ENCODE results near the gene SMR3B.

Gene SMR3B

DNA sequence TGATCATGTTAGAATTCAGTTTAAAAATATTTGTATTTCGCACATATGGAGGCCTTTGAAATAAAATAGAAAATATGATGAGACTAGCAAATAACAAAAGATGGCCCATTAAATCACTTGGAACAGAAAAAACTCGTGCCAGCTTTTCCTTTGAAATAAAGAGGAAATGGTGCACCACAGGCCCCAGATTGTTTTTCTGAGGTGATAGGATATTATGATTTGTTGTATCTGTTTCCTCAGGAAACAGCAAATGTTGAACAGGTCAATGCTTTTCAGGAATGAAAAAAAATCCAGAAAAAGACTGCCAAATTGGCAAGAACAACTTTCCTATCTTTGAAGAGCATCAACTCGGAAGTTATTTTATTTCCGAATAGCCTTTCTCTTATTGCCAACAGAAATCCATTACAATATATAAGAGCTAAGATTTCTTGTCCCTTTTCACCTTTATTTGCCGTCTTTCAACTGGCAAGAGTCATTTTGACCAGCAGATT is at the start of gene SMR3B:
Gene SMR3B, plus strand, starts transcription at position 441 of the 491 bp plus-strand sequence. CDS start 1,380 bp downstream, outside the sequence.
- DNase-seq = no peak

DNA sequence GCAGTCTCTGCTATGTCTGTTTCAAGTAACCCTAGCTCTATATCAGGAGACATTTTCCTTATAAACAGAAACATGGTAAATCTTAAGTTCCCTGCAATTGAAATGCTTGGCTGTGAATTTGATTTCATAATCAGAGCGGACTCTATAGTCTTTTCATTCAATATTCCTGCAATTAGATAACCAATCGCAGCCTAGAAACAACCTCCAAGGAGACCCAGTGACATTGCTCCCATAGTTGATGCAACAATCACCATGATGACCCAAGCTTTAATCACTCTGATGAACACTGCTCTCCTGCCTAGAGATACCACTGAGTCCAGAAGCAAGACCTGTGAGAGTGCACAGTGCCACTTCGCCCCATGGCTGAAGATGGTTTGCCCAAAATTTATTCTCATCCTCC is 48.2 kb upstream of the SMR3B start, which contains the start of gene CABS1:
Gene CABS1, plus strand, starts transcription at position 301 of the 400 bp plus-strand sequence. Its CDS starts 59 bp downstream, at position 360.
- DNase-seq = no peak

DNA sequence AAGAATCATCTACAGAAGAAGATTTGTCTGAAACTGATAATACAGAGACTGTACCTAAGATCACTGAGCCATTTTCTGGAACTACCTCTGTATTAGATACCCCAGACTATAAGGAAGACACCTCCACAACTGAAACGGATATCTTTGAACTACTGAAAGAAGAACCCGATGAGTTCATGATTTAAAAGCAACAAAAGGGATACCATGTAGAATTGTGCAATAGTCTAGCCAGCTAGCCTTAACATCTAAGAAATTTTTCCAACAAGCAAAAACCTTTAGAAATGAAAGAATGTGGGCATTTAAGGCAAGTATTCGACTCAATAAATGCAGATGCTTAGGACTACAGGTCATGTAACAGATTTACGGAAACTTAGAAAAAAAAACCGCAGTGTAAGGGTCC is 46.9 kb upstream of the SMR3B start:
- DNase-seq = no peak

DNA sequence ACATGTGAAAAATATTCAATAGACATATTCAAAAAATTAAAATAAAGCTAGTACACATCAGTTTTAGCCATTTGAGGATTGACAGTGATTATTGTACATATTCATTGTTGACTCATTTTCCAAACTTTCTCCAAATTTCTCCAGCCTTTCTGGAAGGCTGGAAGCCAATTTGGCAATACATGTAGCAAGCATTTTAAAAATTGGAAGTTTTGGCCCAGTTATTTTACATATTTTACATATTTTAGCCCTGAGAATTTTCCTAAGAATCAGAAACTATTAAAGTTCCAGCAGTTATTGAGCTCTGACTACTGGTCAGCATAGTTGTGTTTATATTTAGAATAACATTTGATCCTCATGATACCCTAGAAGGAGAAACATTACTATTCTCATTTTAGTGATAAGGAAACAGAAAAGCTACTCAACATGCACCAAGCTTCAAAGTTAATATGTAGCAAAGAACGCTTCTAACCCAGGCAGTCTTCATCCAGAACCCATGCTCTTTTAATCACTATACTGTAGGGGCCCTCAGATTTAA is 45.0 kb upstream of the SMR3B start:
- no peak for DNase-seq

DNA sequence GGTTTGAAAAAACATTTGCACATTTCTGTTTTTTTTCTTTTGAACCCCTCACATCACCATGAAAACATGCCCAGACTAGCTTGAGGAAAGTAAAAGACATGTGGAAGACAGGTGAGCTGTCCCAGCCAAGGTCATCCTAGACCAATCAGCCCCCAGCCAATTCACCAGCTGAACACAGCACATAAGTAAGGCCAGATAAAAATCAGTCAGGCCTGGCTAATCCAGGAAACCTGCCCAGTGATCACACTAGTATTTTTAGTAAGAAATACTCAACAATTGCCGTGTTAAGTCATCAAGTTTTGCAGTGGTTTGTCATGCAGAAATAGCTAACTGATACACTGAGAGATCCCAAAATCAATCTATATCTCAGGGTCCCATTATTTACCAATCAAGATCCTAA is 26.7 kb upstream of the SMR3B start:
- no peak for DNase-seq

DNA sequence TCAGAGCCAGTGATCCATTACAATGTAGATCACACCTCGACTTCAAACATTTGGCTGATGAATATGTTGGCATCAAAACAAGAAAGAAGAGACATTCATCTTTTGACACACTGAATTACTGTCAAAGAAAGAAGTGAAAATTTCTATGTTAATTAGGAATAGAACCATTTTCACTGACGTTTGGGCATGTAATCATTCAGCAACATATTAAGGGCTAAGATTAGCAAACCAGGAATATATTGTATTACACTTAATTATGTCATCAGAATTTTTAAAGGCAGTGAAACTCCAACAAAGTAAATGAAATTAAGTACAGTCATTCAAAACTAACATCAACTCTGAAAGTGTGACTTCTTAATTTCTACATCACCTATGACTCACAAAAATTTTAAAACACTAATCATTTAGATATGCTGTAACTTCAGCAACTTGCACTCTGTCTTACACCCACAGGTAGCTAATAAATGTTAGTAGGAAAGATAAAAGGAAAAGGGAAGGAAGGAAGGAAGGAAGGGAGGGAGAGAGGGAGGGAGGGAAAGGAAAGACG is 23.7 kb upstream of the SMR3B start:
- DNase-seq = no peak

DNA sequence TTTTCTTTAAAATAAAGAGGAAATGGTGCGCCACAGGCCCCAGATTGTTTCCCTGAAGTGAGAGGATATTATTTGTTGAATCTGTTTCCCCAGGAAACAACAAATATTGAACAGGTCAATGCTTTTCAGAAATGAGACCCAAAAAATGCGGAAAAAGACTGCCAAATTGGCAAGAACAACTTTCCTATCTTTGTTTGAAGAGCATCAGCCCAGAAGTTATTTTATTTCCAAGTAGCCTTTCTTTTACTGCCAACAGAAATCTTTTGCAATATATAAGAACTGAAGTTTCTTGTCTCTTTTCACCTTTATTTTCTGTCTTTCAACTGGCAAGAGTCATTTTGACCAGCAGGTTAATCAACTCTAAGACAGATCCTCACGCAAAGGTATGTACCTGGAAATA is 22.5 kb upstream of the SMR3B start, which contains the start of gene SMR3A:
Gene SMR3A, plus strand, starts transcription at position 301 of the 400 bp plus-strand sequence. CDS start 1,356 bp downstream, outside the sequence.
- no peak for DNase-seq

DNA sequence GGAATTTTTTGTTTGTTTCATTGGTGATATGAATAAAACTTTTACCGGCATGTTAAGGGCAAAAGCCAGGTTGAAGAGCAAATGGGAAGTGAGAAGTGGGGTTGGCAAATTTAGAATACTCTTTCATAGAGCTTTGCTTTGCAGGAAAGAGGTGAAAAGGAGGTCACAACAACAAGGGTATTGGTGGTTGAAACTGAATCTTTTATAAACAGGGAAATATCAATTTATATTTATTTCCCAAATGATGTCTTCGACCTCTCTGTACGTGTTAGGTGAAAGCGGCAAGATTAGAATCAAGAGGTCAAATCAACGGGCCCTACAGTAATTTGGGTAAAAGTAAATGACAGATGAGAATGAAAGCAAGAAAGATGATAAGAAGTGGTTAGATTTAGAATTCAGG is 18.9 kb upstream of the SMR3B start:
- no peak for DNase-seq

DNA sequence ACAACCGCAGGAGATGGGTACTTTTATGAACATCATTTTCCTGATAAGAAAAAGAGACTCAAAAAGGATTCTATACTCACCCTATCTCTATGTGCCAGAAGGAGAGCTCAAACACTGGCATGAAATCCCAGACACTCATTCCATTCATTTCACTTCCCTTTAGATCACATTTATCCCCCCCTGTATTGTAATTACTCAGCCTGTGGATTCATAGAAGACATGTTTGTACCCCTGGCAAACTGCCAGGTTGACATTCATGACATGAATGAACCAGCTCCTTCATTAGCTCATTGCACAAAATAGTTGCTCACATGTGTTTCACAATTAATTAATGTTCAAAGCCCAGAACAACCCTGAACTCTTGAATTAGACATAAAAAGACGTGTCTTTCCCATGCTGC is 17.5 kb upstream of the SMR3B start:
- DNase-seq = no peak

DNA sequence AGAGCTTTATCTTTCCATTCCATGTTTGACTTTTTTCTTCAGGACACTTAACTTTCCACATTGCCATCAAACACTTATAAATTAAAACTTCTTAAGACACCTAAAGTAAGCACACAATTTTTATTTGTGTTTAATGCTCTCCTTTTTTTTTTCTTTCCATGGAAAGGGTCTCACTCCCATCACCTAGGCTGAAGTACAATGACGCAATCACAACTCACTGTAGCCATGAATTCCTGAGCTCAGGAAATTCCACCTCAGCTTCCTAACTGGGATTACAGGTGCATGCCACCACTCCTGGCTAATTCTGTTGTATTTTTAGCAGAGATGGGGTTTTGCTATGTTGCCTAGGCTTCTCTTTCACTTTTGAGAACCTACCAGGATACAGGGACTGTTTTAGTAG is 15.1 kb upstream of the SMR3B start:
- DNase-seq = no peak

DNA sequence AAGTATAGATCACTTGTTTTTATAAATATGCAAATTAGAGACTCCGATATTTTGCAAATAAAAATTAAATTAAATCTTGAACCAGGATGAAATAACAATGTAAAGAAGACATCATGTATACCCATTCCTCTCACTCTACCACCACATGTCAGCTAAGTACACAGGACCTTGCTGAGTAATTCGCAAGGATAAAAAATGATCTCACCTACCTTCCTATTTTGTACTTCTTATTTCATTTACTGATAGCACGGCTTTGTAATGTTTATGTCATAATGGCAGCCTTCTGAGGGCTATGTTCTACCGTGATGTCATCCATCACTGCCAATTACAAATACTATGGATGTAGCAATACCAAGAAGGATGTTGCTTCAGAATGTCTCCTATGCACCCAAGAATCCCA is 10.9 kb upstream of the SMR3B start:
- no peak for DNase-seq

DNA sequence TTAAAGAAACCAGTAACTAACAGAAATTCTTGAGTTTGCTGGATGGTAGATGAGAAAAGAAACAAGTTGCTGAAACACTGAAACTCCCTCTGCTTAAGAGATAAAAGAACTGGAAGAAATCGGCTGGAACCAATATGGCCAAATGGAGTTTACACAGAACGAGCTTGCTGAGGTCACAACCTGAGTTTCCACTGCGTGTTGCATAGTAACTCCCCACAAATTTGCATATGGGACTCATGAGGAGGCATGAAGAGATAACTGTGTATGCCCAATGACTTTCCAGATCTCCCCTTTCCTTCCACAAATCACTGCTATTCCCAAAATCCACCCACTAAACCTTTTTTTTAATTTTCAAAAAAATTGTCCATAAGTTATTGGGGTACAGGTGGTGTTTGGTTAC is 10.2 kb upstream of the SMR3B start:
- DNase-seq = no peak

DNA sequence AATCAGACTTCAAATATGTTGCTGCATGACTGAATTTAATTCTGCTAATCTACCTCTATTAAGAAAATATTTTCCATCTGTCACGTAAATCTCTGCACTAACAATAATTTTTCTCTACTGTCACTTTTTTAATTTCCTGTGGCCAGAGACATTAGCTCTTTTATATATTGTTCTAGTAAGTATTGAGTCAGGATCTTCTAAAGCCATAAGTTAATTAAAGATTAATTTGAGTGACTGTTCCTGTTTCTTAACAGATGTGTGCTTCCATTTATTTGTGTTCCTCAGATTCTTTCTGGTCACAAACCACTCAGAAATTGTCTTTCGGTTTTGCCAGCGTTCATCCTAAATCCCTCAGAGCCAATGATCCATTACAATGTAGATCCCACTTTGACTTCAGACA is 2.4 kb upstream of the SMR3B start:
- DNase-seq = no peak

DNA sequence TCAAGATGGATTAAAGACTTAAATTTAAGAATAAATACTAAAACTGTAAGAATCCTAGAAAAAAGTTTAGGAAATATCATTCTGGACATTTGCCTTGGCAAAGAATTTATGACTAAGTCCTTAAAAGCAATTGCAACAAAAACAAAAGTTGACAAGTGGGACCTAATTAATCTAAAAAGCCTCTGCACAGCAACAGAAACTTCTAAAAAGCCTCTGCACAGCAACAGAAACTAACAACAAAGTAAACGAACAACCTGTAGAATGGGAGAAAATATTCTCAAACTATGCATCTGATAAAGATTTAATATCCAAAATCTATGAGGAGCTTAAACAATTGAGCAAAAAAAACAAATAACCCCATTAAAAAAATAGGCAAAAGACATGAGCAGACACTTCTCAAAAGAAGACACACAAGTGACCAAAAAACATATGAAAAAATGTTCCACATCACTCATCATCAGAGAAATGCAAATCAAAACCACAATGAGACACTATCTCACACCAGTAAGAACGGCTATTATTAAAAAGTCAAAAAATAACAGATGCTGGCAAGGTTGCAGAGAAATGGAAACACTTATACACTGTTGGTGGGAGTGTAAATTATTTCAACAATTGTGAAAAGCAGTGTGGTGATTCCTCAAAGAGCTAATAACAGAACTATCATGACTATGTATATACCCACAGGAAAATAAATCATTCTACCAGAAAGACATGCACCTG is 9.3 kb downstream of the SMR3B start:
- DNase-seq = no peak

DNA sequence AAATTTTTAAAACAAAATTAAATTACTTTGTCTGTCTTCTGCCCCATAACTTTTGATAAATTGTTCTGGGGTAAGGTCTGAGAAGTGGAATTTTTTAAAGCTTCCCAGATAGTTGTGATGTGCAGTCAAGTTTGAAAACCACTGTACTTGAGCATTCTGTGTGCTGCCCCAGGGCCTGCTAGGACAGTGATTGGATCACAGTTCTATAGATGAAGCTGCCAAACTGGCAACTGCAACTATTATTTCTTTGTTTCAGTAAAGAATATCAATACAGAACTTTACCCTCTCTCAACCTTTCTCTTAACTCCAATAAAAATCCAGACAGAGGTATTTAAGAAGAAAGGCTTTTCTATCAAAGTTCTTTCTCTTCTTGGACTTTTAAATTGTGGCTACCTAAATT is 14.6 kb downstream of the SMR3B start, which contains the start of gene OPRPN:
Gene OPRPN, plus strand, starts transcription at position 361 of the 400 bp plus-strand sequence. CDS start 1,346 bp downstream, outside the sequence.
- no peak for DNase-seq

DNA sequence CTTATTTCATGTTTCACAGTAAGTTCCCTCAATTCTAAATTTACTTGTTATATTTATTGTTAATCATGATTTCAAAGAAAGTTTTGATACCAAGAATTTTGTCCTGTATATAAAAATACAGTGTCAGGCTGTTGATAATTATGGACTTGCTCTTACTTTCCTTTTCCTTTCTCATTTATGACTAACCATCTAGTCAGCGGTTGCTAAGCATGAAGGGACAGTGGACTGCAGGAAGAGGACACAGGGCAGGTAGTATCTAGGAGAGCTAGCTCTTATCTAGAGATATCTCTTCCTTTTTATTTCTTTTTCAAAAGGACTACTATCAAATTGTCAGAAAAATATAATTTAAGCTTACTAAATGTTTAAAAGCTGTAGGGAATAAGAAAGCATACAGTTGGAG is 16.4 kb downstream of the SMR3B start:
- peak; percentile 8 for DNase-seq

DNA sequence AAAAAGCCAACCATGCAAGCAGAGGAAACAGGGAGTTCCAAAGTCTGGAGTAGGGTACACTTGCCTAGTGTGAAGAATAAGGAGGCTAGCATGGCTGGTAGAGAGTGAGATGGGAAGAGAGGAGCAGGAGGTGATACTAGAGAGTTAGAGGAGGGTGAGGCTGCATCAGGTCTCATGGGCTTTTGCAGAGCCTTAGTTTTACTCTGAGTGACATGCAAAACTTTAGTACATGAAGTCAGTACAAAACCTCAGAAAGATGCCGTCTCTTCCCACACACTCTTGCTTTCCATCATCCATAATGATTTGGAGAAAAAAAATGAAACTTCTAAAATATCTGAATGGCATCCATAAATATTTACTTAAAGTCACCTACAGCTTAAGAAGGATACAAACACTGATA is 19.8 kb downstream of the SMR3B start:
- DNase-seq = no peak

DNA sequence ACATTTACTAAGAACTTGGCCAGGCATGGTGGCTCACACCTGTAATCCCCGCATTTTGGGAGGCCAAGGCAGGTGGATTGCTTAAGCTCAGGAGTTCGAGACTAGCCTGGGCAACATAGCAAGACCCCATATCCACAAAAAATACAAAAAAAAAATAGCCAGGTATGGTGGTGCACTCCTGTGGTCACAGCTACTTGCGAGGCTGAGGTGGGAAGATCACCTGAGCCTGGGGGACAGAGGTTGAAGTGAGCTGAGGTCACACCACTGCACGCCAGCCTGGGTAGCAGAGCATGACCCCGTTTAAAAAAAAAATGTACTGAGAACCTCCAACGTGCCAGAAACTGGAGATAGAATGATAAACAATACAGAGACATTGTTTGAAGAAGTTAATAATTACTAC is 22.8 kb downstream of the SMR3B start:
- DNase-seq = no peak

DNA sequence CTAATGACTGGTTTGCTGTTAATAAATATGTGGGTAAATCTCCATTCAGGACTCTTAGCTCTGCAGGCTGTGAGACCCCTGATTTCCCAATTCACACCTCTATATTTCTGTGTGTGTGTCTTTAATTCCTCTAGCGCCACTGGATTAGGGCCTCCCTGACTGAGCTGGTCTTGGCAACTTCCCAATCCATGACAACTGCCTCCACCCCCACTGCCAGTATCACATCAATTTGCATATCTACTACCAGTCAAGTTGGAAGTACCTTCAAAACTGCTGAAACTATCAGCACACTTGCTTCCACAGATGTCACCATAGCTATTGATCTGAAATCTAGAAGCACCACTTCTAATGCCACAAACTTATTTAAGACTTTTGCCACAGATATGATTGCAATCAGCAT is 42.4 kb downstream of the SMR3B start:
- peak; percentile 46 for DNase-seq

DNA sequence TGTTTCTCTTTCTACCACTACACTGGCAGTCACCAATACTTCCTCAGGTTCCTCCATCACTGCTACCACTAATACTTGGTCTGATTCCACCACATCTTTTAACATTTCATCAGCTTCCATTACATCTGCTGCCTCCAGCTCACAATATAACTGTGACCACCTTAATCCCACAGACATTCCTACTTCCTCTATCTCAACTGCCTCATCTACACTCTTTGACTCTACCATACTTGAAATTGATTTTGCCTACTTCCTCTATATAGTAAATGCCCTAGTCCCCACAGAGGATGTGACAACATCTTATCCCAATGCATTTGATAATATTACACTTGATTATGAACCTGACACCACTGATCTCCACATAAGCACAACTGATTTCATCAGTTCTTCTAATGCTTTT is 43.9 kb downstream of the SMR3B start:
- DNase-seq = peak; percentile 28

DNA sequence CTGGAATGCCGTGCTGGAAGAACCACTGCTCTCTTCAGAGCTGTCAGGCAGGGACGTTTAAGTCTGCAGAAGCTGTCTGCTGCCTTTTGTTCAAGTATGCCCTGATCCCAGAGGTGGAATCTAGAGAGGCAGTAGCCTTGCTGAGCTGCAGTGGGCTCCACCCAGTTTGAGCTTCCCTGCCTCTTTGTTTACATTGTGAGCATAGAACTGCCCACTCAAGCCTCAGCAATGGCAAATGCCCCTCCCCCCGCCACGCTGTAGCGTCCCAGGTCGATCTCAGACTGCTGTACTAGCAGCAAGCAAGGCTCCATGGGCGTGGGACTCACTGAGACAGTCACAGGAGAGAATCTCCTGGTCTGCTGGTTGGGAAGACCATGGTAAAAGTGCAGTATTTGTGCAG is 54.3 kb downstream of the SMR3B start:
- DNase-seq = no peak
